Measurements from ENCODE around the gene DUOX1.
"Not testable (repeated sequence)": the region's sequence is repeated elsewhere in the genome, so short reads cannot be mapped to it uniquely, and the experiment has no call there.

The DUOX1 gene

GRCh38 chr15:45129651-45130129 lies at the start of gene DUOX1, which contains the start of gene DUOXA1:
TSS of gene DUOX1 (plus strand) at chr15:45129994. CDS start at chr15:45131967, 1,973 bp downstream.
TSS of gene DUOXA1 (minus strand) at chr15:45129879. CDS start at chr15:45123014, 6,865 bp downstream.
- in situ Hi-C loops (cut with MboI; ENCODE audit: low sequenced_read_pairs), result no loop called here

GRCh38 chr15:45080593-45080992 lies 49.2 kb upstream of the DUOX1 start:
- in situ Hi-C loops (cut with MboI; ENCODE audit: low sequenced_read_pairs), result not testable (repeated sequence)

GRCh38 chr15:45082412-45082811 lies 47.4 kb upstream of the DUOX1 start:
- in situ Hi-C loops (cut with MboI; ENCODE audit: low sequenced_read_pairs), result not testable (repeated sequence)

- in situ Hi-C loops (cut with MboI; ENCODE audit: low sequenced_read_pairs), result no loop called here
Measured at GRCh38 chr15:45083223-45083622, 46.6 kb upstream of the DUOX1 start.

GRCh38 chr15:45084163-45084562 lies 45.6 kb upstream of the DUOX1 start:
- in situ Hi-C loops (cut with MboI; ENCODE audit: low sequenced_read_pairs), result no loop called here

- in situ Hi-C loops (cut with MboI; ENCODE audit: low sequenced_read_pairs), result no loop called here
Measured at GRCh38 chr15:45087513-45087912, 42.3 kb upstream of the DUOX1 start.

GRCh38 chr15:45088801-45089711 lies 40.7 kb upstream of the DUOX1 start:
- in situ Hi-C loops (cut with MboI; ENCODE audit: low sequenced_read_pairs), result no loop called here

GRCh38 chr15:45089712-45090373 lies 40.0 kb upstream of the DUOX1 start:
- in situ Hi-C loops (cut with MboI; ENCODE audit: low sequenced_read_pairs), result no loop called here

- in situ Hi-C loops (cut with MboI; ENCODE audit: low sequenced_read_pairs), result no loop called here
Measured at GRCh38 chr15:45091161-45091560, 38.6 kb upstream of the DUOX1 start.

GRCh38 chr15:45091576-45091975 lies 38.2 kb upstream of the DUOX1 start:
- in situ Hi-C loops (cut with MboI; ENCODE audit: low sequenced_read_pairs), result no loop called here

- in situ Hi-C loops (cut with MboI; ENCODE audit: low sequenced_read_pairs), result no loop called here
Measured at GRCh38 chr15:45093013-45093412, 36.8 kb upstream of the DUOX1 start.

GRCh38 chr15:45093622-45094357 lies 36.0 kb upstream of the DUOX1 start:
- in situ Hi-C loops (cut with MboI; ENCODE audit: low sequenced_read_pairs), result no loop called here

GRCh38 chr15:45094358-45094730 lies 35.5 kb upstream of the DUOX1 start:
- in situ Hi-C loops (cut with MboI; ENCODE audit: low sequenced_read_pairs), result no loop called here

GRCh38 chr15:45095661-45096060 lies 34.1 kb upstream of the DUOX1 start:
- in situ Hi-C loops (cut with MboI; ENCODE audit: low sequenced_read_pairs), result no loop called here

- in situ Hi-C loops (cut with MboI; ENCODE audit: low sequenced_read_pairs), result no loop called here
Measured at GRCh38 chr15:45097466-45097865, 32.3 kb upstream of the DUOX1 start.

GRCh38 chr15:45099549-45100165 lies 30.1 kb upstream of the DUOX1 start:
- in situ Hi-C loops (cut with MboI; ENCODE audit: low sequenced_read_pairs), result no loop called here

GRCh38 chr15:45100884-45101625 lies 28.7 kb upstream of the DUOX1 start:
- in situ Hi-C loops (cut with MboI; ENCODE audit: low sequenced_read_pairs), result no loop called here

GRCh38 chr15:45101749-45102148 lies 28.0 kb upstream of the DUOX1 start:
- in situ Hi-C loops (cut with MboI; ENCODE audit: low sequenced_read_pairs), result no loop called here

GRCh38 chr15:45102226-45102625 lies 27.6 kb upstream of the DUOX1 start:
- in situ Hi-C loops (cut with MboI; ENCODE audit: low sequenced_read_pairs), result no loop called here

GRCh38 chr15:45104170-45104569 lies 25.6 kb upstream of the DUOX1 start:
- in situ Hi-C loops (cut with MboI; ENCODE audit: low sequenced_read_pairs), result not testable (repeated sequence)

Measured in HL-60/S4 (cell line).